NT2/D1 (cell line): Measurements from ENCODE around the gene SRP54.

Source experiments
- SUZ12 ChIP-seq: IDR thresholded peaks from 2 replicates; pipeline ENCODE4 v1.6.1; 2011; ENCODE audit not compliant: insufficient read length, insufficient read depth; ENCODE audit errors: extremely low read depth
- YY1 ChIP-seq: IDR thresholded peaks from 2 replicates; pipeline ENCODE4 v1.6.1; 2011; ENCODE audit not compliant: insufficient read length, insufficient read depth
- ZNF274 ChIP-seq: IDR thresholded peaks from 2 replicates; pipeline ENCODE4 v1.6.1; 2011; ENCODE audit warnings: mild to moderate bottlenecking, low read depth, low read length

- TF ChIP-seq YY1: no peak
- TF ChIP-seq ZNF274: no peak
- no peak for TF ChIP-seq SUZ12
Measured at GRCh38 chr14:34971381-34971780, 11.4 kb upstream of the SRP54 start.
